Stimulated activated CD8-positive, alpha-beta memory T cell treated with anti-CD3 and anti-CD28 coated beads, Interleukin-4, amount 100 ng/mL, for 1 hour (primary cell): ENCODE data around the gene DTX1.

Source experiments
- DNase-seq, 2 donors: peaks; one replicate each; pipeline ENCODE4 v3.0.0-alpha.2; 2020; ENCODE audit warnings: low read depth in 2 of 2, low spot score in 1 of 2

Gene DTX1

GRCh38 chr12:113070117-113070906 is 13.8 kb downstream of the DTX1 start:
- DNase-seq = no peak

- no peak for DNase-seq
Observed at GRCh38 chr12:113071135-113072112, 14.9 kb downstream of the DTX1 start.

GRCh38 chr12:113072136-113072535 is 15.6 kb downstream of the DTX1 start:
- DNase-seq = no peak

- no peak for DNase-seq
Observed at GRCh38 chr12:113073586-113073985, 17.1 kb downstream of the DTX1 start.

GRCh38 chr12:113075137-113075683 is 18.7 kb downstream of the DTX1 start:
- DNase-seq = no peak

- DNase-seq = no peak
Observed at GRCh38 chr12:113077057-113077858, 20.7 kb downstream of the DTX1 start.

GRCh38 chr12:113077859-113078255 is 21.3 kb downstream of the DTX1 start:
- DNase-seq = no peak

GRCh38 chr12:113081873-113082272 is 25.3 kb downstream of the DTX1 start:
- DNase-seq = no peak

GRCh38 chr12:113082486-113083148 is 26.1 kb downstream of the DTX1 start:
- no peak for DNase-seq

- DNase-seq = no peak
Observed at GRCh38 chr12:113083863-113084435, 27.4 kb downstream of the DTX1 start.

GRCh38 chr12:113086249-113087164 is 30.0 kb downstream of the DTX1 start:
- no peak for DNase-seq

GRCh38 chr12:113087193-113087592 is 30.7 kb downstream of the DTX1 start:
- DNase-seq = no peak

- no peak for DNase-seq
Observed at GRCh38 chr12:113088037-113088436, 31.5 kb downstream of the DTX1 start.

GRCh38 chr12:113088971-113089756 is 32.6 kb downstream of the DTX1 start:
- DNase-seq = peak in 1 of 2 donors; percentile 9

- DNase-seq = no peak
Observed at GRCh38 chr12:113089839-113090238, 33.3 kb downstream of the DTX1 start.

- DNase-seq = no peak
Observed at GRCh38 chr12:113090740-113091139, 34.2 kb downstream of the DTX1 start.

- DNase-seq = no peak
Observed at GRCh38 chr12:113091506-113091905, 35.0 kb downstream of the DTX1 start.
